GM12801 (cell line): Measurements from ENCODE around the gene IL31RA.

Source experiments
- CTCF ChIP-seq: IDR thresholded peaks from one replicate; pipeline ENCODE4 v1.5.1; 2011; ENCODE audit warnings: control low read depth; ENCODE audit not compliant: insufficient read length; ENCODE audit errors: extremely low read depth

The IL31RA gene

GRCh38 chr5:55864606-55865541 is 13.7 kb downstream of the IL31RA start:
- TF ChIP-seq CTCF = no peak

- no peak for TF ChIP-seq CTCF
These were observed 14.7 kb downstream of the IL31RA start for GRCh38 chr5:55865831-55866230.

- no peak for TF ChIP-seq CTCF
These were observed 15.3 kb downstream of the IL31RA start for GRCh38 chr5:55866485-55866884.

- no peak for TF ChIP-seq CTCF
These were observed 15.8 kb downstream of the IL31RA start for GRCh38 chr5:55866934-55867333.

- TF ChIP-seq CTCF = no peak
These were observed 17.7 kb downstream of the IL31RA start for GRCh38 chr5:55868846-55869245.

- no peak for TF ChIP-seq CTCF
These were observed 18.7 kb downstream of the IL31RA start for GRCh38 chr5:55869847-55870246.

- no peak for TF ChIP-seq CTCF
These were observed 22.1 kb downstream of the IL31RA start for GRCh38 chr5:55873234-55873633.
